Myocyte (in vitro differentiated cells): ENCODE data around the gene CEP152. TPM values are rescaled to one million over a fixed set of nuclear protein-coding genes. Genes with fewer than 3 reads are reported as not detected.
"Not testable (repeated sequence)": the region's sequence is repeated elsewhere in the genome, so short reads cannot be mapped to it uniquely, and the experiment has no call there.

Experiments used
- DNase-seq: peaks from one replicate; pipeline ENCODE4 v3.0.0-alpha.2; 2012; ENCODE audit warnings: low read depth
- polyA plus RNA-seq: library from polyadenylated mRNA; unstranded; fragments of >200 nt; gene quantifications from one replicate; pipeline ENCODE4 v1.2.1, GENCODE V29; 2012; ENCODE audit warnings: missing spikeins
- total RNA-seq: library from RNA; depleted of rRNA; stranded (reverse); fragments of >200 nt; gene quantifications from 2 replicates; pipeline ENCODE4 v1.2.3, GENCODE V29; 2014

CEP152 gene
- total RNA-seq: 1.2 and 1.6 TPM in 2 replicates
- polyA plus RNA-seq: 1.0 TPM

GRCh38 chr15:48810414-48811324, at the start of gene CEP152:
Gene CEP152 (minus strand): TSS chr15:48811069. CDS start chr15:48805649, 5,420 bp downstream.
- DNase-seq: peak; percentile 100

DNA sequence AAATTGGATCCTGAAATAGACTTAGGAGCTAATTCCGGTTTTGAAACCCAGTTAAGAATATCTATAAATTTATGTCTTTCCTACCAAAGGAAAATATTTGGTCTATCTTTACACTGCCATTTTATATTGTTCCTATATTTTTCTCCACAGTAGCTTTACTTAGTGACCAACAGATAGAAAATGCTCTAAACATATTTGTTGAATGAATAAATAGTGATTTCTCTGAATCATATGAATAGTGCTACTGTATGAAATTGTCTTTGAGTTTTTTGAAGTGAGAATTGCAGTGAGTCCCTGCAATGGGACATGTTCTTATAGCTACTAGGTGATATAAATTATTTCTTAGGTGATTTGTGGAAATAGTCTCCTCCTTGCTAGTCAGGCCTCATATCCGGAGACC, 48.6 kb upstream of the CEP152 start:
- no peak for DNase-seq

GRCh38 chr15:48858401-48858800, 47.5 kb upstream of the CEP152 start:
- DNase-seq: peak; percentile 46

- peak; percentile 44 for DNase-seq
Measured at GRCh38 chr15:48856942-48857341, 46.1 kb upstream of the CEP152 start.

GRCh38 chr15:48855501-48856440, 44.9 kb upstream of the CEP152 start:
- peak; percentile 46 for DNase-seq

DNA sequence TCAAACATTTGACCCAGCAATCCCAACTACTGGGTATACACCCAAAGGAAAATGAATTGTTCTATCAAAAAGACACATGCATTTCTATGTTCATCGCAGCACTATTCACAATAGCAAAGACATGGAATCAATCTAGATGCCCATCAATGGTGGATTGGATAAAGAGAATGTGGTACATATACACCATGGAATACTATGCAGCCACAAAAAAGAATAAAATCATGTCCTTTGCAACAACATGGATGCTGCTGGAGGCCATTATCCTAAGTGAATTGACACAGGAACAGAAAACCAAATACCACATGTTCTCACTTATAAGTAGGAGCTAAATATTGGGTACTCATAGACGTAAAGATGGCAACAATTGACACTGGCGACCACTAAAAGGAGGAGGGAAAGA, 43.6 kb upstream of the CEP152 start:
- not testable (repeated sequence) for DNase-seq

- DNase-seq: no peak
Measured at GRCh38 chr15:48851956-48852355, 41.1 kb upstream of the CEP152 start.

- no peak for DNase-seq
Measured at GRCh38 chr15:48850648-48851047, 39.8 kb upstream of the CEP152 start.

DNA sequence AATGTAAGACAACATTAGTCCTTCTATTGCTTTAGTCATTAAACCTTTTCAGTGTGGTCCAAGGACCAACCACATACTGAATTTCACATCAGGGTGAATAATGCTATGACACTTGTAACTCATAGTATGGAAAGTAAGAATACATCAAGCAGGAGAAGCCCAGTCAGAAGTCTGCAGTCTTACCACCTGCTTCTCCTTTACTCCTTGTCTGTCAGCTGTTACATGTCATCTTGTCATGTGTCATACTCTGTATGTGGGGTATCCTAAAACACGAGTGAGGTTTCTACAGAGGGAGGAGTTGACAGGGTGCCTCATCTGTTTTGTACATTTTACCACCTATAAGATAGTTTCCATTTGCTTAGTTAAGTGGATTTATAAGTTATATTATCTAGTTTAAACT, 34.3 kb upstream of the CEP152 start:
- peak; percentile 43 for DNase-seq

- no peak for DNase-seq
Measured at GRCh38 chr15:48842501-48842900, 31.6 kb upstream of the CEP152 start.

DNA sequence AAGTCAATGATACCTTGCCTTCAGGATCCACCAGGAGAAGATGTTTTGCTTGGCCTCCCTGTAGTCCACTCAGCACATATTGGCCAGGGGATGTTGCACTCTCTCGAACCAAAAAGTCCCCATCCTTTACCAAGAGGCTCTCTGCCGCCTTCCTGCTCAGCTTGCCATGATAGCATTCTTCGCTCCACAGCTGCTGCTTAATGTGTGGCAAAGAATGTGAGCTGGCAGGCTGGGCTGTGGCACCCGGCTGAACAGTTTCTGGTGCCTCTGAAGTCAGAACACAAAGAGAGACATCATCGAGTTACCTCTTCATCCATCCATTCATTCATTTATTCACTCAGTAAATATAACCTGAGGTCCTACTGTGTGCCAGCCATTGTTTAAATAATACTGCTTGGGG, 23.9 kb upstream of the CEP152 start:
- peak; percentile 69 for DNase-seq

GRCh38 chr15:48833526-48834239, 22.8 kb upstream of the CEP152 start:
- DNase-seq: no peak

GRCh38 chr15:48832648-48833047, 21.8 kb upstream of the CEP152 start:
- DNase-seq: no peak

DNA sequence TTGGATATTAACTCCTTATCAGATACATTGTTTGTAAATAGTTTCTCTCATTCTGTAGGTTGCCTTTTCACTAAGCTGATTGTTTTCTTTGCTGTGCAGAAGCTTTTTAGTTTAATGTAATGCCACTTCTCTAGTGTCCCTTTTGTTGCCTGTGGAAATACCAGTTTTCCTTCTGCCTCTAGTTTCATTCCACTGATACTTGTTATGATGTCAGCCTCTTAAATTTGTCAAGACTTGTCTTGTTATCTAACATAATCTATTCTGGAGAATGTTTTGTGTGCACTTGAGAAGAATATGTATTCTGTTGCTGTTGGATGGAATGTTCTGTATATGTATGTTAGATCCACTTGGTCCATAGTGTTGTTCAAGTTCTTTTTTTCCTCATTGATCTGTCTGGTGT, 18.0 kb upstream of the CEP152 start:
- no peak for DNase-seq

DNA sequence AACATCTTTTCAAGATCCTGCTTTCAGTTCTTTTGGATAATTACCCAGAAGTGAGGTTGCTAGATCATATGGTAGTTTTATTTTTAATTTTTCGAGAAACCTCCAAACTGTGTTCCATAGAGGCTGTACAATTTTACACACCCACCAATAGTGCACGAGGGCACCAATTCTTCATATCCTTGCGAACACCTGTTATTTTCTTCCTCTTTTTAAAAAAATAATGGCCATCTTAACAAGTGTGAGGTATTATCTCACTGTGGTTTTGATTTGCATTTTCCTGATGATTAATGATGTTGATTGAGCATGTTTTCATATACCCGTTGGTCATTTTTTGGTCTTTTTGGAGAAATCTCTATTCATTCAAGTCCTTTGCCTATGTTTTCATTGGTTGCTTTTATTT, 17.6 kb upstream of the CEP152 start:
- DNase-seq: no peak

GRCh38 chr15:48825075-48825474, 14.2 kb upstream of the CEP152 start:
- no peak for DNase-seq

GRCh38 chr15:48823706-48824105, 12.8 kb upstream of the CEP152 start:
- no peak for DNase-seq

GRCh38 chr15:48823237-48823636, 12.4 kb upstream of the CEP152 start:
- DNase-seq: no peak

DNA sequence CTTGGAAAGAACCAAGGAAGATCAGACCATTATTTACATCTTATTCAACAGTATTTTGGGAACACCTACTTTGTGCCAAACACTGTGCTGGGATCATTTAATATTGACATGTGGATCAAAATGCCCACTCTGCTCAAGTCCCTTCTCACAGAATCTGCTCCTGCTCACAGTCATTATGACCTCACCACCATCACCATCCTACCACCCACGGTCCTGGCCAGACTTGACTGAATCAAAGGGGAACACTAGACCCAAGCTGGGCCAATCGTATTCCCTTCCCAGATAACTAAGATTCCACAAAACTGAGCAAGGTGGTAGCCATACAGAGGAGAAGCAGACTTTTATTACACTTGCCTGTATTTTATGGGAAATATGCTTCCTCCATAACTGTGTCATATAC, 3.4 kb upstream of the CEP152 start:
- no peak for DNase-seq

DNA sequence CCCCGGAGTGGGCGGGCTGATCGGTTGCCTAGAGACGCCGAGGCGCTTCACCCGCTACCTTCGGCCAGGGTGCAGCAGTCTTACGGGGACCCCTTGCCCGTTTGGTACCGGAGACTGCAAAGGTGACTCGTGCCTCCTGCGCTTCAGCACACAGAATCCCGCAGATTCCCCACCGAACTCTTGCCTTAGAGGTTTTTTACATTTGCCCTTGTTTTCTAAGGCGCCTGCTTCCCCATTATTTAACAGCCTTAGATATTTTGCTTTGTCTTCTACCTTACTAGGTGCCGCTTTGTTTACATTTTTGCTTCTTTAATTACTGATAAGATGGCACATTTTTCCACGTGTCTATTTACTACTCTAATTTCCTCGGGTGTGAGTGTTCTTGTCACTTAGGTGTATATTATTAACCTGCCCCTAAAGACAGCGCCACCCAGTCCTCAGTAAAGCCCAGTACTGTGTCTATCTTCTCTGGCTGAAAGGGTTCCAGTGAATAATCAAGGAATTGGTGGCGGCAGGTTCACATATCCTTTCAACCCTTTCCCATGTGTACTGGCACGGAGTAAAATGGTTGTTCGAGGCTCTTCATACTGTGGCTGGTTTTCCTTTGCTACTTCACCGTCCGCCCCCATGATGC, 573 bp upstream of the CEP152 start:
- DNase-seq: no peak

DNA sequence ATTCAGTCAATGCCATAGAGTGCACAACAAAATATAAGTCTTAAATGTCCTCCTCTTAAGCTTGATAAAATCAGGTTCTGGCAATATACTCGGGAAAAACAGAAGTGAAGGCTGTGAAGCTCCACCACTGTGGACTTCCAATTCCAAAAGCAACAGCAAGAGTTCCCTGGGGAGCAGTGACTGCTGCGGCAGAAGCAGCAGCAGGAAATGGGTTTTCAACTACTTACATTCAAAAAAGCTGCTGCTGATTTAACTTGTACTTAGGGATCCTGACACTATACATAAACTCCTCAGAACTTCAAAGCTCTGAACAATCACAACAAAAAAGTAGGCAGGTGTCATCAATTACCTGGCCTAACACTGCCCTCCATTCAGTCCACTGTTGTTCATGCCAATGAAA, 4.7 kb downstream of the CEP152 start:
- DNase-seq: peak; percentile 47
